Nephron progenitor cell (in vitro differentiated cells): ENCODE measurements around the gene TBC1D12.
A peak's percentile ranks its signal among the peaks of the same experiment; 100 is the strongest.

Source experiments
- DNase-seq: peaks from one replicate; pipeline ENCODE4 v3.0.0; 2021
- H3K27ac Mint-ChIP-seq: 2 replicates; pipeline ENCODE4 v1.8.0; 2021; ENCODE audit warnings: mild to moderate bottlenecking, moderate library complexity, mixed read lengths
- H3K27me3 Mint-ChIP-seq: 2 replicates; pipeline ENCODE4 v1.8.0; 2021; ENCODE audit warnings: mild to moderate bottlenecking, low read depth, mixed read lengths; ENCODE audit not compliant: poor library complexity
- H3K36me3 Mint-ChIP-seq: 2 replicates; pipeline ENCODE4 v1.8.0; 2021; ENCODE audit warnings: low read depth, mixed read lengths
- H3K4me1 Mint-ChIP-seq: 2 replicates; pipeline ENCODE4 v1.8.0; 2021; ENCODE audit warnings: mixed read lengths
- H3K4me3 Mint-ChIP-seq: 2 replicates; pipeline ENCODE4 v1.8.0; 2021; ENCODE audit warnings: mild to moderate bottlenecking, moderate library complexity, mixed read lengths
- H3K9me3 Mint-ChIP-seq: 2 replicates; pipeline ENCODE4 v1.8.0; 2021; ENCODE audit warnings: mild to moderate bottlenecking, moderate library complexity, mixed read lengths
- CTCF ChIP-seq: fragments of 200-600 bp; sonication (generic); IDR thresholded peaks from 2 replicates; pipeline ENCODE4 v1.5.0; 2021; ENCODE audit warnings: antibody characterized with exemption

The TBC1D12 gene

GRCh38 chr10:94362360-94363250 lies 39.7 kb upstream of the TBC1D12 start, which contains the start of gene NOC3L:
NOC3L (minus strand) TSS chr10:94362939; CDS start chr10:94362838, 101 bp downstream.
- H3K27ac Mint-ChIP-seq: peak within 1 kb of the TSS; percentile 94
- peak; percentile 82 for TF ChIP-seq CTCF
- H3K4me1 Mint-ChIP-seq: peaks cover 31% of the 10 kb centered on the region
- peak; percentile 95 for DNase-seq
- peaks cover 21% of the 10 kb centered on the region for H3K27me3 Mint-ChIP-seq
- peak within 1 kb of the TSS; percentile 98 for H3K4me3 Mint-ChIP-seq
- peaks cover 38% of the 10 kb centered on the region for H3K36me3 Mint-ChIP-seq
- H3K9me3 Mint-ChIP-seq: peaks cover 5% of the 10 kb centered on the region

GRCh38 chr10:94363251-94363565 lies 39.1 kb upstream of the TBC1D12 start:
- Mint-ChIP-seq H3K27ac (no peak overlapping the region), H3K4me1 (peaks cover 31% of the 10 kb centered on the region), H3K9me3 (peaks cover 5% of the 10 kb centered on the region), H3K27me3 (peaks cover 21% of the 10 kb centered on the region), H3K36me3 (peaks cover 33% of the 10 kb centered on the region), H3K4me3 (peak overlapping the region; percentile 98)
- TF ChIP-seq CTCF: no peak
- DNase-seq: no peak

- H3K4me1 Mint-ChIP-seq: peaks cover 25% of the 10 kb centered on the region
- peaks cover 5% of the 10 kb centered on the region for H3K9me3 Mint-ChIP-seq
- H3K27me3 Mint-ChIP-seq: peaks cover 26% of the 10 kb centered on the region
- no peak overlapping the region for H3K4me3 Mint-ChIP-seq
- peaks cover 22% of the 10 kb centered on the region for H3K36me3 Mint-ChIP-seq
- DNase-seq: no peak
- TF ChIP-seq CTCF: no peak
- no peak overlapping the region for H3K27ac Mint-ChIP-seq
These were observed 37.9 kb upstream of the TBC1D12 start for GRCh38 chr10:94364482-94364881.

GRCh38 chr10:94366382-94366781 lies 36.0 kb upstream of the TBC1D12 start:
- Mint-ChIP-seq H3K36me3 (peaks cover 6% of the 10 kb centered on the region), H3K27me3 (peaks cover 32% of the 10 kb centered on the region), H3K27ac (no peak overlapping the region), H3K4me1 (peaks cover 13% of the 10 kb centered on the region), H3K4me3 (no peak overlapping the region), H3K9me3 (peaks cover 5% of the 10 kb centered on the region)
- TF ChIP-seq CTCF: no peak
- no peak for DNase-seq

- Mint-ChIP-seq H3K27ac (no peak overlapping the region), H3K9me3 (no peaks in the 10 kb centered on the region), H3K4me3 (no peak overlapping the region), H3K4me1 (no peaks in the 10 kb centered on the region), H3K36me3 (no peaks in the 10 kb centered on the region), H3K27me3 (peaks cover 55% of the 10 kb centered on the region)
- no peak for DNase-seq
- TF ChIP-seq CTCF: no peak
These were observed 31.8 kb upstream of the TBC1D12 start for GRCh38 chr10:94370501-94370900.

- no peak overlapping the region for H3K4me3 Mint-ChIP-seq
- no peaks in the 10 kb centered on the region for H3K9me3 Mint-ChIP-seq
- no peaks in the 10 kb centered on the region for H3K4me1 Mint-ChIP-seq
- peaks cover 52% of the 10 kb centered on the region for H3K27me3 Mint-ChIP-seq
- H3K36me3 Mint-ChIP-seq: no peaks in the 10 kb centered on the region
- TF ChIP-seq CTCF: no peak
- no peak overlapping the region for H3K27ac Mint-ChIP-seq
- DNase-seq: no peak
These were observed 27.0 kb upstream of the TBC1D12 start for GRCh38 chr10:94375374-94375773.
